BLaER1 treated with 17β-estradiol and CSF1 and Interleukin-3, amounts not matched to agents 10 nM and 100 nM (cell line): ENCODE measurements around the gene CGB3.
A peak's percentile ranks its signal among the peaks of the same experiment; 100 is the strongest.
"Not testable (repeated sequence)": the region's sequence is repeated elsewhere in the genome, so short reads cannot be mapped to it uniquely, and the experiment has no call there.

ENCODE experiments used
- H3K27ac ChIP-seq, 11 experiments: shearing (Covaris generic); formaldehyde crosslinking; 2 replicates each; pipeline ENCODE4 v1.8.1; 2022
- H3K27me3 ChIP-seq, 11 experiments: shearing (Covaris generic); formaldehyde crosslinking; 2 replicates each; pipeline ENCODE4 v1.8.1; 2022
- H3K36me3 ChIP-seq, 11 experiments: shearing (Covaris generic); formaldehyde crosslinking; 2 replicates each; pipeline ENCODE4 v1.8.1; 2022
- H3K4me1 ChIP-seq, 10 experiments: shearing (Covaris generic); formaldehyde crosslinking; 2 replicates each; pipeline ENCODE4 v1.8.1; 2022
- H3K4me2 ChIP-seq, 11 experiments: shearing (Covaris generic); formaldehyde crosslinking; 2 replicates each; pipeline ENCODE4 v1.8.1; 2022
- H3K4me3 ChIP-seq, 10 experiments: shearing (Covaris generic); formaldehyde crosslinking; 2 replicates each; pipeline ENCODE4 v1.8.1; 2022
- H3K9ac ChIP-seq, 11 experiments: shearing (Covaris generic); formaldehyde crosslinking; 2 replicates each; pipeline ENCODE4 v1.8.1; 2022
- H3K9me3 ChIP-seq, 11 experiments: shearing (Covaris generic); formaldehyde crosslinking; replicated peaks in 1 of 11; 2 replicates each; pipeline ENCODE4 v1.8.1; 2022
- H4K20me1 ChIP-seq, 11 experiments: shearing (Covaris generic); formaldehyde crosslinking; 2 replicates each; pipeline ENCODE4 v1.8.1; 2022
- Cebpa-rat ChIP-seq, 11 experiments: shearing (Covaris generic); IDR thresholded peaks; 2 replicates each; pipeline ENCODE4 v1.8.1; 2022

The CGB3 gene

GRCh38 chr19:49024233-49024632, at the start of gene CGB3:
TSS of gene CGB3 (minus strand) at chr19:49024333. CDS start at chr19:49023971, 362 bp downstream.
- peaks cover 15 to 30% (median 27%) of the 10 kb centered on the region in 10 experiments for H3K4me1 ChIP-seq
- not testable (repeated sequence) for H3K4me2 ChIP-seq, H3K9ac ChIP-seq, H4K20me1 ChIP-seq, H3K27ac ChIP-seq, H3K9me3 ChIP-seq, H3K36me3 ChIP-seq, H3K4me3 ChIP-seq
- H3K27me3 ChIP-seq, result peaks cover 7 to 18% (median 14%) of the 10 kb centered on the region in 11 experiments

GRCh38 chr19:49071860-49072547, 47.9 kb upstream of the CGB3 start:
- Histone ChIP-seq H3K27me3 (peaks cover 11 to 24% (median 19%) of the 10 kb centered on the region in 11 experiments), H3K4me1 (peaks cover 0 to 11% (median 7%) of the 10 kb centered on the region in 10 experiments; a peak in 10 of 20 replicates), H3K9me3 (peaks cover 0 to 10% (median 0%) of the 10 kb centered on the region in 11 experiments; a peak in 1 of 22 replicates), H4K20me1 (no peaks in the 10 kb centered on the region), H3K4me3 (no peak overlapping the region), H3K36me3 (no peaks in the 10 kb centered on the region), H3K9ac (no peak overlapping the region), H3K27ac (no peak overlapping the region), H3K4me2 (no peak overlapping the region)
- TF ChIP-seq Cebpa-rat (IDR thresholded peaks at IDR 0.05), result no peak

- no peak overlapping the region for H3K9ac ChIP-seq
- peaks cover 0 to 10% (median 0%) of the 10 kb centered on the region in 11 experiments; a peak in 1 of 22 replicates for H3K9me3 ChIP-seq
- peaks cover 0 to 8% (median 0%) of the 10 kb centered on the region in 11 experiments; a peak in 1 of 22 replicates for H4K20me1 ChIP-seq
- no peak overlapping the region for H3K27ac ChIP-seq
- H3K4me1 ChIP-seq, result peaks cover 0 to 11% (median 7%) of the 10 kb centered on the region in 10 experiments; a peak in 10 of 20 replicates
- H3K36me3 ChIP-seq, result no peaks in the 10 kb centered on the region
- no peak overlapping the region for H3K4me3 ChIP-seq
- H3K4me2 ChIP-seq, result no peak overlapping the region
- no peak for TF ChIP-seq Cebpa-rat (IDR thresholded peaks at IDR 0.05)
- H3K27me3 ChIP-seq, result peaks cover 27 to 40% (median 35%) of the 10 kb centered on the region in 11 experiments
Measured at GRCh38 chr19:49070416-49070815, 46.3 kb upstream of the CGB3 start.

- Histone ChIP-seq H3K4me3 (no peak overlapping the region), H3K36me3 (no peaks in the 10 kb centered on the region), H3K9ac (no peak overlapping the region), H3K27me3 (peaks cover 41 to 54% (median 49%) of the 10 kb centered on the region in 11 experiments), H3K4me2 (no peak overlapping the region), H4K20me1 (peaks cover 0 to 8% (median 0%) of the 10 kb centered on the region in 11 experiments; a peak in 4 of 22 replicates), H3K27ac (no peak overlapping the region), H3K4me1 (peaks cover 0 to 9% (median 4%) of the 10 kb centered on the region in 10 experiments; a peak in 10 of 20 replicates), H3K9me3 (peaks cover 0 to 10% (median 0%) of the 10 kb centered on the region in 11 experiments; a peak in 1 of 22 replicates)
- no peak for TF ChIP-seq Cebpa-rat (IDR thresholded peaks at IDR 0.05)
Measured at GRCh38 chr19:49069026-49069425, 44.9 kb upstream of the CGB3 start.

- TF ChIP-seq Cebpa-rat (IDR thresholded peaks at IDR 0.05), result no peak
- Histone ChIP-seq H3K9me3 (peaks cover 0 to 10% (median 0%) of the 10 kb centered on the region in 11 experiments; a peak in 1 of 22 replicates), H3K4me2 (peak overlapping the region in 1 of 11 experiments; percentile 12; a peak in 1 of 22 replicates)
Measured at GRCh38 chr19:49067554-49067953, 43.4 kb upstream of the CGB3 start.

GRCh38 chr19:49065905-49066512, 41.9 kb upstream of the CGB3 start:
- H3K4me1 ChIP-seq, result peaks cover 0 to 4% (median 0%) of the 10 kb centered on the region in 10 experiments; a peak in 2 of 20 replicates
- no peak overlapping the region for H3K27ac ChIP-seq
- no peak overlapping the region for H3K4me3 ChIP-seq
- H3K36me3 ChIP-seq, result no peaks in the 10 kb centered on the region
- H3K9ac ChIP-seq, result no peak overlapping the region
- peaks cover 0 to 8% (median 0%) of the 10 kb centered on the region in 11 experiments; a peak in 4 of 22 replicates for H4K20me1 ChIP-seq
- H3K9me3 ChIP-seq, result peaks cover 0 to 10% (median 0%) of the 10 kb centered on the region in 11 experiments; a peak in 1 of 22 replicates
- no peak overlapping the region for H3K4me2 ChIP-seq
- H3K27me3 ChIP-seq, result peaks cover 71 to 84% (median 79%) of the 10 kb centered on the region in 11 experiments
- TF ChIP-seq Cebpa-rat (IDR thresholded peaks at IDR 0.05), result no peak

More at GRCh38 chr19:49067554-49067953, 43.4 kb upstream of the CGB3 start:
- Histone ChIP-seq H3K27ac (no peak overlapping the region), H3K9ac (no peak overlapping the region), H3K4me1 (peaks cover 0 to 4% (median 0%) of the 10 kb centered on the region in 10 experiments; a peak in 1 of 20 replicates), H3K27me3 (peaks cover 55 to 68% (median 64%) of the 10 kb centered on the region in 11 experiments), H3K4me3 (no peak overlapping the region), H3K36me3 (no peaks in the 10 kb centered on the region), H4K20me1 (peaks cover 0 to 8% (median 0%) of the 10 kb centered on the region in 11 experiments; a peak in 4 of 22 replicates)

GRCh38 chr19:49064768-49065611, 40.9 kb upstream of the CGB3 start, which contains the start of gene NTF4:
TSS of gene NTF4 (minus strand) at chr19:49064818. CDS start at chr19:49061997, 2,821 bp downstream.
- TF ChIP-seq Cebpa-rat (IDR thresholded peaks at IDR 0.05), result no peak
- H3K9ac ChIP-seq, result no peak within 1 kb of the TSS
- H3K27ac ChIP-seq, result no peak within 1 kb of the TSS

GRCh38 chr19:49064029-49064629, 40.0 kb upstream of the CGB3 start:
- Histone ChIP-seq H3K9ac (no peak overlapping the region), H3K9me3 (no peaks in the 10 kb centered on the region), H3K4me1 (peaks cover 0 to 8% (median 2%) of the 10 kb centered on the region in 10 experiments; a peak in 10 of 20 replicates), H3K4me3 (peak overlapping the region in 1 of 10 experiments; percentile 38; a peak in 1 of 20 replicates), H3K36me3 (no peaks in the 10 kb centered on the region), H3K4me2 (peak overlapping the region in 8 of 11 experiments; percentile 11 to 52 (median 32); a peak in 8 of 22 replicates), H3K27me3 (peaks cover 90 to 100% (median 98%) of the 10 kb centered on the region in 11 experiments), H4K20me1 (peaks cover 0 to 17% (median 0%) of the 10 kb centered on the region in 11 experiments; a peak in 6 of 22 replicates), H3K27ac (no peak overlapping the region)
- TF ChIP-seq Cebpa-rat (IDR thresholded peaks at IDR 0.05), result no peak

More at GRCh38 chr19:49064768-49065611, 40.9 kb upstream of the CGB3 start, which contains the start of gene NTF4:
- Histone ChIP-seq H3K9me3 (no peaks in the 10 kb centered on the region), H3K36me3 (no peaks in the 10 kb centered on the region), H3K4me3 (peak within 1 kb of the TSS in 1 of 10 experiments; percentile 38; a peak in 1 of 20 replicates), H4K20me1 (peaks cover 0 to 17% (median 0%) of the 10 kb centered on the region in 11 experiments; a peak in 6 of 22 replicates), H3K4me1 (peaks cover 0 to 4% (median 0%) of the 10 kb centered on the region in 10 experiments; a peak in 2 of 20 replicates), H3K27me3 (peaks cover 81 to 94% (median 89%) of the 10 kb centered on the region in 11 experiments), H3K4me2 (peak within 1 kb of the TSS in 8 of 11 experiments; percentile 11 to 52 (median 32); a peak in 9 of 22 replicates)
